ENCODE measurements around the gene SIN3A.

Gene SIN3A

GRCh38 chr15:75356517-75356916, 95.0 kb downstream of the SIN3A start:
- TF ChIP-seq GATA3 (IDR thresholded peaks at IDR 0.05; ENCODE audit: low read depth, low read length) (no peak), GATA2 (IDR thresholded peaks at IDR 0.05; ENCODE audit: low read depth, low read length) (no peak)

- TF ChIP-seq GATA3 (IDR thresholded peaks at IDR 0.05; ENCODE audit: low read depth, low read length) (no peak), GATA2 (IDR thresholded peaks at IDR 0.05; ENCODE audit: low read depth, low read length) (no peak)
Observed at GRCh38 chr15:75356006-75356405, 95.5 kb downstream of the SIN3A start.

DNA sequence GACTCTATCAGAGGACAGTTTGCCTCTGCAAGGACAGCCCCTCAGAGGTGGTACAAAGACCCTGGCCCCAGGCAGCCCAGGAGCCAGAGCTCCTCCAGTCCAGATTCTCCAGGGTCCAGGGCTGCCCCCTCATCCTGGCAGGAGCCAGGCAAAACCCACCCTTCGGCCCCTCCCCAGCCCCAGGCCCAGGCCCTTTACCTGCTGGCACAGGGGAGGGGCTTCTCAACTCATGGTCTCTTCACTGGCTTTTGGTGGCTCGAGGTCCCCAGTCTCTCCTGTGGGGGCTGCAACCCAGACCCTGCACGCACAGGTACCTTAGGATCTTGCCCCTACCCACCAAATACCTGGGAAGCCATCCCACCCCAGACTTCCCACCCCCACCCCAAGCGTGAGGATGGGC, 96.1 kb downstream of the SIN3A start:
- no peak for TF ChIP-seq GATA2 (IDR thresholded peaks at IDR 0.05; ENCODE audit: low read depth, low read length)
- TF ChIP-seq GATA3 (IDR thresholded peaks at IDR 0.05; ENCODE audit: low read depth, low read length), result no peak

GRCh38 chr15:75354454-75354853, 97.0 kb downstream of the SIN3A start:
- no peak for TF ChIP-seq GATA2 (IDR thresholded peaks at IDR 0.05; ENCODE audit: low read depth, low read length)
- no peak for TF ChIP-seq GATA3 (IDR thresholded peaks at IDR 0.05; ENCODE audit: low read depth, low read length)

DNA sequence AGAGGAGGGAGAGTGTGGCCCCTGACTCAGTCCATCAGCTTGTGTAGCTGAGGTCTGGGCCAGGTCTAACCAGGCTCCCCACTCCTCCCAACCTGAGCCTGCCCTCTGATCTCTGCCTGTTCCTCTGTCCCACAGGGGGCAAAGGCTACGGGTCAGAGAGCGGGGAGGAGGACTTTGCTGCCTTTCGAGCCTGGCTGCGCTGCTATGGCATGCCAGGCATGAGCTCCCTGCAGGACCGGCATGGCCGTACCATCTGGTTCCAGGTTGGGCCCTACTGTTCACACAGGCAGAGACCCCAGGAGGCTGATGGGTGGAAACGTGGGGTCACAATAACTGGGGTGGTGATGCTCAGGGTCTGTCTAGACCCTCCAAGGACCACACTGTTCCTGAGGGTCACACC, 97.9 kb downstream of the SIN3A start:
- TF ChIP-seq GATA3 (IDR thresholded peaks at IDR 0.05; ENCODE audit: low read depth, low read length) (no peak), GATA2 (IDR thresholded peaks at IDR 0.05; ENCODE audit: low read depth, low read length) (no peak)

GRCh38 chr15:75352186-75353080, 99.1 kb downstream of the SIN3A start:
- no peak for TF ChIP-seq GATA2 (IDR thresholded peaks at IDR 0.05; ENCODE audit: low read depth, low read length)

DNA sequence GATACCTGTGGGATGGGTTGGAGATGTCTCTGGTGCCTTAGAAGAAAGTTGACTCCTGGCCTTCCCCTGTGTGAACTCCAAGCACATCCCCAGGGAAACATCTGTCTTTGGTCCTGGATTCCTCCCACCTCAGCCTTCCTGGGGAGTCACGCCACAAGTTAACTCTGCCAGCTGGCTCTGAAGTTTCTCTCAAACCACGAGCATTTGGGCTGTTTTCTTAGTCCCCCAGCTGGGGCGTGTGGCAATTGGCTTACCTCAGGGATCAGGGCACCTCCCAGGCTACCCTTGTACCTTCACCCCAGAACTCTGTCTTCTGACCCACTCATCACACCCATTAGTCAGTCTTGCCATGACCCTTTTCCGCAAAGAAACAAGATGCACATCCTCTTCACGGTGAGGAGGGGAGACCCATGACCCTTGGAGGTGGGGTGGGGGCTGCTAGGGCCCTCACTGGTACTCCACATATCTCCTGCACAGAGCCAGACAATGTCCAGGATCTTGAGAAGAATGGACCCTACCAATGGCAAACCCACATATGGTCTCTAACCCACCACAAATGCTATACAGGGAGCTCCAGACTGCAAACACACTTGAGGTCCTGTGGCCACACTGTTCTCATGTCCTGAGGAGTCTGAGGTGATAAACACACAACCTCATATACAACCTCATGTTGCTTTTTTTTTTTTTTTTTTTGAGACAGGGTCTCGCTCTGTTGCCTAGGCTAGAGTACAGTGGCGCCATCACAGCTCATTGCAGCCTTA, 100.7 kb downstream of the SIN3A start:
- TF ChIP-seq GATA3 (IDR thresholded peaks at IDR 0.05; ENCODE audit: low read depth, low read length) (no peak), GATA2 (IDR thresholded peaks at IDR 0.05; ENCODE audit: low read depth, low read length) (no peak)

- TF ChIP-seq GATA2 (IDR thresholded peaks at IDR 0.05; ENCODE audit: low read depth, low read length) (no peak), GATA3 (IDR thresholded peaks at IDR 0.05; ENCODE audit: low read depth, low read length) (no peak)
Observed at GRCh38 chr15:75349851-75350588, 101.5 kb downstream of the SIN3A start.

GRCh38 chr15:75348562-75349350, 102.7 kb downstream of the SIN3A start:
- TF ChIP-seq GATA3 (IDR thresholded peaks at IDR 0.05; ENCODE audit: low read depth, low read length), result no peak
- TF ChIP-seq GATA2 (IDR thresholded peaks at IDR 0.05; ENCODE audit: low read depth, low read length), result no peak

DNA sequence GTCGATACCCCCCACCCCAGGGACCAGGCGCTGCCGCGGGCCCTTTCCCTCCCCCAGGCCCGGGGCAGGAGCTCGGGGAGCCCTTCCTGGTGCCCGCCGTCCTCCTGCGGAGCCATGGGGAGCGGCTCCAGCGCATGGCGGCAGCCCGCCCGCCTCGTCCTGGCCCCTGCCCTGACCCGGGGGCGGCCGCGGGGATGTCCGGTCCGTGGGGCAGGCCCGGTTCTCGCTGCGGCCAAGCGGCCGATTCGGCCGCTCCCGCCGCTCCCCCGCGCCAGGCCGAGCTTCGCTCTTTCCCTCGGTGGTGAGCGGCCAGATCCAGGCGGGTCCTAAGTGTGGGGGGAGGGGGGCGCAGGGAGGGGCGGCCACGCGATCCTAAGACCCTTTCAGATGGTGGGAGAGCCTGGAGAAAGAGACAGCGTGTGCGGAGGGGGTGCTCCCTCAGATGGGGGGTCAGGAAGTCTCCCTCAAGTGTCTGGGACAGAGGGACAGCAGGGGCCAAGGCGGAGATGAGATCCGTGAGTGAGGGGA, 103.4 kb downstream of the SIN3A start:
- TF ChIP-seq GATA2 (IDR thresholded peaks at IDR 0.05; ENCODE audit: low read depth, low read length) (no peak), GATA3 (IDR thresholded peaks at IDR 0.05; ENCODE audit: low read depth, low read length) (no peak)

- TF ChIP-seq GATA2 (IDR thresholded peaks at IDR 0.05; ENCODE audit: low read depth, low read length), result no peak
- TF ChIP-seq GATA3 (IDR thresholded peaks at IDR 0.05; ENCODE audit: low read depth, low read length), result no peak
Observed at GRCh38 chr15:75347222-75348033, 104.1 kb downstream of the SIN3A start.

DNA sequence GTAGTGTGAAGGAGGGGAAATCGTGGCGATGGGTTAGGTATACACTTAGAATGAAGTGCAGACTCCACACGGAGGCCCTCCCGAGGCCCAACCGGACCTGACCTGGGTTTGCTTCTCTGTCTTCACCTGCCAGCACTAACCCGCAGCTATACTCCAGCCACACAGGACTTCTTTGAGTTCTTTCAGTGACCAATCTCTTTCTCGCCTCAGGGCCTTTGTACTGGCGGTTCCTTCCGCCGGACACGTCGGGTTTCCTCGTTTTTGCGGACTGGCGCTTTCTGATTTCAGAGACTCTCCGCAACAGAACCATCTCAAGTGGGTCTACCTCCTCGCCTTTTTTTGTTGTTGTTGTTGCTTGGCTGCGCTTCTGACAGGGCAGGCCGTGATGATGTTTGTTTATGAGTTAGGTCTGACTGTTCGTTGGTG, 104.7 kb downstream of the SIN3A start, which contains the start of gene NEIL1:
TSS of gene NEIL1 (plus strand) at position 244 of the 426 bp plus-strand sequence. CDS start 1,867 bp downstream, outside the sequence.
- no peak for TF ChIP-seq GATA3 (IDR thresholded peaks at IDR 0.05; ENCODE audit: low read depth, low read length)
- no peak for TF ChIP-seq GATA2 (IDR thresholded peaks at IDR 0.05; ENCODE audit: low read depth, low read length)
